GM12891 (cell line): Measurements from ENCODE around the gene CNGB1.

Experiments used
- DNase-seq: peaks from one replicate; pipeline ENCODE4 v3.0.0; 2011; ENCODE audit warnings: low spot score; ENCODE audit not compliant: insufficient read length
- FAIRE-seq: peaks from 2 replicates; lab custom pipeline; 2011; peaks lifted over from hg19 to GRCh38; lab: Jason Lieb, UNC
- PAX5 ChIP-seq: IDR thresholded peaks from 2 replicates; pipeline ENCODE4 v1.6.1; 2011; ENCODE audit warnings: low read length, moderate library complexity, mild to moderate bottlenecking; ENCODE audit not compliant: insufficient read depth, severe bottlenecking
- POLR2A ChIP-seq: IDR thresholded peaks from 2 replicates; pipeline ENCODE4 v1.6.1; 2011; ENCODE audit warnings: low read depth, low read length, control low read depth
- POLR2AphosphoS5 ChIP-seq: IDR thresholded peaks from 2 replicates; pipeline ENCODE4 v1.6.1; 2011; ENCODE audit warnings: low read depth, low read length, control low read depth
- POU2F2 ChIP-seq: IDR thresholded peaks from 2 replicates; pipeline ENCODE4 v1.6.1; 2011; ENCODE audit warnings: low read depth, mild to moderate bottlenecking, control low read depth, low read length, moderate library complexity
- SPI1 ChIP-seq: IDR thresholded peaks from 2 replicates; pipeline ENCODE4 v1.6.1; 2011; ENCODE audit warnings: low read depth, low read length, control low read depth
- TAF1 ChIP-seq: IDR thresholded peaks from 2 replicates; pipeline ENCODE4 v1.6.1; 2011; ENCODE audit warnings: low read depth, low read length, control low read depth

Gene CNGB1

GRCh38 chr16:57962756-57963155 is 8.2 kb downstream of the CNGB1 start:
- DNase-seq (no peak), FAIRE-seq (no peak)
- TF ChIP-seq PAX5 = no peak
- TF ChIP-seq POLR2AphosphoS5 = no peak
- no peak for TF ChIP-seq POLR2A
- no peak for TF ChIP-seq TAF1
- TF ChIP-seq POU2F2 = no peak
- TF ChIP-seq SPI1 = no peak

- TF ChIP-seq POLR2AphosphoS5 (no peak), SPI1 (no peak), PAX5 (no peak), POU2F2 (no peak), POLR2A (no peak), TAF1 (no peak)
- FAIRE-seq = no peak
- DNase-seq = no peak
Observed at GRCh38 chr16:57962046-57962445, 8.9 kb downstream of the CNGB1 start.

DNA sequence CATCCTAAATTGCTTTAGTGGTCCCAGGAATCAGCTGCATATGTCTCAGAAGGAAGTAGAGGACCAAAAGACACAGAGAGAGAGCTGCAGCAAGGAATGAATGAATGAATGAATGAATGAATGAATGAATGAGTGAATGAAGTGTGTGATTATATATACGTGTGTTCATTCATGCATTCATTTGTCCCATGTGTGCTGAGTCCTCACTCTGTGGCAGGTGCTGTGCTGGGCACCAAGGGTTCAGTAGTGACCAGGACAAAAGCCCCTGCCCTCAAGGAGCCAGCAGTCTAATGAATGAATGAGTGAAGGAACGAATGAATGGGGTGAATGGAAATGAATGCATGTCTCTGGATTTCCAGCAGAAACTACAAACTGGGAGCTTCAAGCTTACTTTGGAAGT is 9.4 kb downstream of the CNGB1 start:
- DNase-seq (no peak), FAIRE-seq (no peak)

GRCh38 chr16:57960826-57961472 is 10.0 kb downstream of the CNGB1 start:
- no peak for FAIRE-seq
- DNase-seq = no peak
- TF ChIP-seq POU2F2 (no peak), POLR2AphosphoS5 (no peak)

More for the DNA sequence above, 9.4 kb downstream of the CNGB1 start:
- TF ChIP-seq POLR2A (no peak), TAF1 (no peak), SPI1 (no peak), POLR2AphosphoS5 (no peak), PAX5 (no peak), POU2F2 (no peak)

DNA sequence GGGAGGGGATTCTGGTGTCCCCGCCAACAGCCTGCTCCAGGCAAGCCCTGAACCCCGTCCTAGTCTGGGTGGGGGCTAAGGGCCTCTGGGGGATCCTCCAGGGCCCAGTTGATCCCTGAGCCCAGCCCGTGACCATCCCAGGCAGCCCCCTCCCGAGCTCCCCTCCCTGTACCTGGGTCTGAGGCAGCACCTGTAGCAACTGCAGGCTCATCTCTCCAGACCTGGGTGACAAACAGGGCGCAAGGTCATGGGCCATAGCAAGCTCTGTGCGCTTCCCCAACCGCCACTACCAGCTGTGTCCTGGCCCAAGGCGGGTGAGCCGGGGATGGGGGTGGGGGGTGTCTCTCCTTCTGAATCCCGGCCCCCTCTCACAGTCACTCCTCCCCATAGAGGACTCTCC is 10.6 kb downstream of the CNGB1 start:
- FAIRE-seq = no peak
- DNase-seq = no peak
- TF ChIP-seq POLR2A (no peak), POU2F2 (no peak), PAX5 (no peak), TAF1 (no peak), POLR2AphosphoS5 (no peak), SPI1 (no peak)

GRCh38 chr16:57959804-57960203 is 11.1 kb downstream of the CNGB1 start:
- DNase-seq = no peak
- TF ChIP-seq POU2F2 = no peak
- TF ChIP-seq POLR2AphosphoS5 = no peak
- no peak for TF ChIP-seq POLR2A
- TF ChIP-seq PAX5 = no peak
- no peak for TF ChIP-seq TAF1
- TF ChIP-seq SPI1 = no peak
- no peak for FAIRE-seq

GRCh38 chr16:57959121-57959520 is 11.8 kb downstream of the CNGB1 start:
- no peak for FAIRE-seq
- TF ChIP-seq PAX5 (no peak), POLR2A (no peak), POU2F2 (no peak), SPI1 (no peak), POLR2AphosphoS5 (no peak)
- no peak for DNase-seq

DNA sequence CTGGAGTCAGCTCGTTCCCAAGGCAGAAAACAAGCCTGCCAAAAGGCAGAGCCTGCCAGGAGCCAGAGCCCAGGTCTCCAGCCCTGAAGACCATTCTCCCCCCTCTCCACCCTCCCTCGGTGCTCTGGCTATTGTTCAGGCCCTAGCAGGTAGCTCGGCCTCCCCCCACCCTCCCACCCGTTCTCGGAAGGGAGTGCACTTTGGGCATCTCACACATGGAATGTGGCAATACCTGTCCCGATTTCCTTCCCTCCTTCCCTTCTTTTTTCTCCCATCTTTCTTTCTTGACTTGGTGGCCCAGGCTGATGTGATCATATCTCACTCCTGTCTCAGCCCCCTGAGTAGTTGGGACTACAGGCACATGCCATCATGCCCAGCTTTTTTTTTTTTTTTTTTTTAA is 12.4 kb downstream of the CNGB1 start:
- no peak for TF ChIP-seq TAF1
- no peak for TF ChIP-seq PAX5
- no peak for TF ChIP-seq POU2F2
- TF ChIP-seq POLR2AphosphoS5 = no peak
- TF ChIP-seq POLR2A = no peak
- no peak for TF ChIP-seq SPI1

GRCh38 chr16:57957673-57958392 is 13.1 kb downstream of the CNGB1 start:
- FAIRE-seq (no peak), DNase-seq (no peak)
- no peak for TF ChIP-seq PAX5
- no peak for TF ChIP-seq POLR2A
- no peak for TF ChIP-seq TAF1
- TF ChIP-seq POU2F2 = no peak
- no peak for TF ChIP-seq SPI1
- no peak for TF ChIP-seq POLR2AphosphoS5

More for the DNA sequence above, 12.4 kb downstream of the CNGB1 start:
- FAIRE-seq (no peak), DNase-seq (no peak)

GRCh38 chr16:57956924-57957672 is 13.8 kb downstream of the CNGB1 start:
- FAIRE-seq = no peak

More at GRCh38 chr16:57956924-57957672, 13.8 kb downstream of the CNGB1 start:
- no peak for DNase-seq
- TF ChIP-seq SPI1 = no peak
- no peak for TF ChIP-seq POLR2AphosphoS5
- no peak for TF ChIP-seq PAX5
- TF ChIP-seq TAF1 = no peak
- no peak for TF ChIP-seq POLR2A
- no peak for TF ChIP-seq POU2F2
